GM19239 (cell line): ENCODE results near the gene TMEM40.

Source experiments
- DNase-seq: peaks from one replicate; pipeline ENCODE4 v3.0.0; 2011; ENCODE audit warnings: low spot score; ENCODE audit not compliant: insufficient read length
- FAIRE-seq: peaks from 2 replicates; lab custom pipeline; 2011; peaks lifted over from hg19 to GRCh38; lab: Jason Lieb, UNC

TMEM40 gene

DNA sequence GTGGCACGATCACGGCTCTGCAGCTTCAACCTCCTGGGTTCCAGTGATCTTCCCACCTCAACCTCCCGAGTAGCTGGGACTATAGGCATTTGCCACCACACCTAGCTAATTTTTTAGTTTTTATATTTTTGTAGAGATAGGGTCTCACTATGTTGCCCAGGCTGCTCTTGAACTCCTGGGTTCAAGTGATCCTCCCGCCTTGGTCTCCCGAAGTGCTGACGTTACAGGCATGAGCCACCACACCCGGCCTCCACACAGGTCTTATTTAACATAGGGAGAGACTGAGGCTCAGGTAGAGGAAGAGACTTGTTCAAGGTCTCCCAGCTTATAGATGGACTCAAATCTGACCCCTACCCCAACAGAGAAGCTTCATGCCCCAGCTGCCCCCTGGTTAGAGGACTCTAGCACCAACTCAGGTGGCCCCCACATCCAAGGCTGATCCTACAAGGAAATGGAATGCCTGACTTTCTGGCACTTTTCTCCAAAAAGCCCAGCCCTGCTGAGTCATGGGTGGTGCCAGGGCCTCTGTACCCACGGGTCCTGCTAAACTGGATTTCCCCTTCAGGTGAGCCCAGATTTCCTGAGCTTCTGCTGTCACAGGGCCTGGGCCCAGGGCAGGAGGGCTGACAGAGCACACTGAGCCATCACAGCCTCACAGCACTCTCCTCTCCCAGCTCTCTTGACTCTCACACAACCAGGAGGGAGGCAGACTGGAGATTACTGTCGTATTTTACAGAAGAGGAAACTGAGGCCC is 5.6 kb downstream of the TMEM40 start:
- no peak for FAIRE-seq

DNA sequence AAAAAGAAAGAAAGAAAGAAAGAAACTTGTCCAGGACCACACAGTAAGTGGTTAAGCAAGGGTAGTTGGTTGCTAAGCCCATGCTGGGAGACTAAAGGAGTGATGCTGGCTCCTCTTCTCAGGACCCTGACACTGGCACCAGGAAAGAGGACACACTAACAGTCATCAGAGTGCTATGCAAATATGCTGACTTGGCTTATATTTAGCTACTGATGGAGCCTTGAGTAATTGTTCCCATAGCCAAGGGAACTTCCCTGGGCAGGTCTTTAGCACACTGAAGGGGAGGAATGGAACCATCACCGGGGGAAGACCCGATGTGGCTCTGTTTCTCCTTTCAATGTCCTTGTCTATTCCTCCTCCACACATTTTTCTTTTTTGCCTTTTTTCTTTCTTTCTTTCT is 6.2 kb downstream of the TMEM40 start:
- FAIRE-seq, result no peak
- DNase-seq, result no peak

More for the DNA sequence above, 5.6 kb downstream of the TMEM40 start:
- no peak for DNase-seq

DNA sequence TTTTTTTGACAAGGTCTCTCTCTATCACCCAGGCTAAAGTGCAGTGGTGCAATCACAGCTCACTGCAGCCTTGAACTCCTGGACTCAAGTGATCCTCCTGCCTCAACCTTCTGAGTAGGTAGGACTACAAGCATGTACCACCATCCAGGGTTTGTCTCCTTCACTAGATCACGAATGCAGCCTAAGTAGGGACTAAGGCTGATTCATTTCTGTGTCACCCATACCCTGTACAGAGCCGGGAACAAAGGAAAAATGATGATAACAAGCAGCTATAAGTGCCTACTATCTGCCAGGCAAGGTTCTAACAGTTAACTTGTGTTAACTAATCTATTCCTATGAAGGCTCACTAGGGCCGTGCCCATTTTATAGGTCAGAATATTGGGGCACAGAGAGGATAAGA is 7.0 kb downstream of the TMEM40 start:
- FAIRE-seq (no peak), DNase-seq (no peak)

DNA sequence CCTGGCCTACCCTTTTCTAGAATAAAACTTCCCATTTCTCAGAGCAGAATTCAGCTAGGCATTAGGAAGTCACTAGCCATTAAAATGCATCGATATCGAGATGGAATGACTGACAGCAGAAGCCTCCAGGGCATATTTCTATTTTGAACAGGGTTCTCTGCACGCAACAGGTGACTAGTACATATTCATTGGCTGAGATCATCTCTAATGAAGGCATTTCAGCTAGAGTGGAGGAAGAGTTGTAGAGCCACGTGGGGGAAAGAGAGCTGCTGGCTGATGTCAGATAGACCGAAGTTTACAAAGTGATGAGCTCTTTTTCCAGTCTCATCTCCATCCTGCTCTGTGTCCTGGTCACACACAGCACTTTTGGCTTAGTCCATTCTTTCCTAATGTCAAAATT is 7.5 kb downstream of the TMEM40 start:
- FAIRE-seq (no peak), DNase-seq (no peak)

DNA sequence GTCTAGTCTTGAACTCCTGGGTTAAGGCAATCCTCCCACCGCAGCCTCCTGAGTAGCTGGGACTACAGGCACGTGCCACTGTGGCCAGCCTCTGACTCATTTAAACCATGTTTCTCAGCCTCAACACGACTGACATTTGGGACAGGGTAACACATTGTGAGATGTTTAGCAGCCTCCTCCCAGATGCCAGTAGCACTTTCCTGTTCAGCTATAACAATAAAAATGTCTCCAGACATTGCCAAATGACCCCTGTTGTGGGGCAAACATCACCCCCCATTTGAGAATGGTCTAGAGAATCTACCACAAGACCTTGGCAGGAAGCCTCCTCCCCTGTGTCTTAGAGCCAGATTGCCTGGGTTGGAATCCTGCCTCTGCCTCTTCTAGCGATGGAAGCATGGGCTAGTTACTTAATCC is 8.4 kb downstream of the TMEM40 start:
- FAIRE-seq (peak; percentile 14), DNase-seq (no peak)

DNA sequence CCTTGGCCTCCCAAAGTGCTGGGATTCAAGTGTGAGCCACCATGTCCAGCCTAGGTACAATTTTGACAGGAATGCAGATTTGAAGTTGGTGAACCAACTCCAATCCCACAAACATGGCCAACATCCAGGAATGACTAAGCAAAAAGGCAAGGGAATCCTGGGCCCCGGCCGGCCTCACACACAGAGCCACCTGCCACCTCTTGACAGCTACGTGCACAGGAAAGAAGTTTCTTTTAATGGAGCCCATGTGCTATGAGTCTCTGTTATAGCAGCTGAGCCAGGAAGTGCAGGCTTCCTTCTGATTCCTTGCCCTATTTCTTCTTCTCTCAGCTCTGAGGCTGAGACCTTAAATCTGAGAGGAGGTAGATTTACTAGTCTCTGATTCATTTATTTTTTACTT is 8.8 kb downstream of the TMEM40 start:
- FAIRE-seq, result no peak
- DNase-seq, result no peak

DNA sequence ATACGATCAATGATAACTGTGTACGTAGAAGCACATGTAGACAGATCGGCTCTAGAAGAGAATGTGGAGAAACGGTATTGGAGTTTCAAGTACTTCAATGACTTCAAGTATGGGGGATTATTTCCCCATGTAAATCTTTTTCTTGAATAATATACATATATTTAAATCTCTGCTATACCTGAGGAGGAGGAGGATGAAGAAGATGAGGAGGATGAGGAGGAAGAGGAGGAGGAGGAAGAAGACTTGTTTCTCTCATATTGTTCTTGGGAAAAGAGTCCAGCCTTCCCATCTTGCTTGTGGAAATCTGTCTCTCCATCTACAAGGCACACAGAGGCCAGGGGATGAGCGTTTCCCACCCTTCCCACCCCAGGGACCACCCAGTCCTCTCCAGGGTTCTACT is 10.6 kb downstream of the TMEM40 start:
- DNase-seq, result no peak
- no peak for FAIRE-seq

DNA sequence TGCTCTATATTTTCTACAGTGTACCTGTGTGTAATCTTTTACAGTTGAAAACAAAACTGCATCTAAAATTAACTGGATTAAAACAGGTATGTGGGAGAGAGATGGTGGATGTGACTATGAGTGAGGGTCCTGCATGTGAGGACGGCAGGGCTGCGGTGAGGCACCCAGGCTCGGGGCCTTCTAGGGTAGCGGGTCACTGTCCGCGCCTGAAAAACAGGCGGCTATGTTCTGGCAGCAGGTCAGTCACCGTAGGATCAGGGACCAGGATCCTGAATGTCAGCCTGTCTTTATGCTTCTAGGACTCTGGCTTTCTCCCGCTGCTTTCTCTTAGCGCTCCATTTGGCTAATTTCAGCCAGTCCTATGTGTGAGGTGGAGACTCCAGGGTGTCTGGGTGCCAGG is 12.6 kb downstream of the TMEM40 start:
- no peak for FAIRE-seq
- DNase-seq, result no peak

DNA sequence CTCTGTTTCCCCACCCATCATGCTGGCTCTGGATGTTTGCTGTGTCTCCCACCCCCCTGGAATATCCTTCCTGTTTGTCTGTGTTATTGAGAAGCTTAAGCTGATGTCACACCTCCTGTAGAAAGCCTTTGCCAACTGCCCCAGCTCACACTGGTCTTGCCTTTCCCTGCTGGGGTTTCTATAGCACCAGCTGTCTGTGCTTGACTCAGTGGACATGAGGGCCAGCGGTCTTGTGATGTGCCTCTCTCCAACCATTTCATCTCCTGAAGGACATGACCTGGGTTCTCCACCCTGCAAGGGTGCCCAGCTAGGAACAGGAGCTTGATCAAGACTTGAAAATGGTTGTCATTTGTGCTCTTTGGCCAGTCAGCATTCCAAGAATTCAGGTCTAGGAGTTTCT is 14.7 kb downstream of the TMEM40 start:
- FAIRE-seq (no peak), DNase-seq (no peak)

DNA sequence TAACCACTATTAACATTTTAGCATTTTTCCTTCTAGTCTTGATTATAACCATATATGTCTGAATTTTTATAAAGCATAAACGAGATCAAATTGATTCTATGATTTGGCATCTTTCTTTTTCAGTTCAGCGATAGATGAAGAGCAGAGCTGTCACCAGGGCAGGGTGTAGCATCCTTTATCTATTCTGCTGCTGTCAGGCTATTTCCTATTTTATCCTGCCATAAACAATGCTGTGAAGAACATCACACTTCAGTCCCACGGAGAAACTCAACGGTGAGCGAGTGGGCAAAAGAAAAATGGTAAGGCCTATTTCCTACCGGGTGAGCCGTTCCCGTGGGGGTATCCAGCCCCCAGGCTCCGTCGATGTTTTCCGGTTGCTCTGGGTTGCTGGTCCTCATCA is 15.5 kb downstream of the TMEM40 start:
- FAIRE-seq (no peak), DNase-seq (no peak)

DNA sequence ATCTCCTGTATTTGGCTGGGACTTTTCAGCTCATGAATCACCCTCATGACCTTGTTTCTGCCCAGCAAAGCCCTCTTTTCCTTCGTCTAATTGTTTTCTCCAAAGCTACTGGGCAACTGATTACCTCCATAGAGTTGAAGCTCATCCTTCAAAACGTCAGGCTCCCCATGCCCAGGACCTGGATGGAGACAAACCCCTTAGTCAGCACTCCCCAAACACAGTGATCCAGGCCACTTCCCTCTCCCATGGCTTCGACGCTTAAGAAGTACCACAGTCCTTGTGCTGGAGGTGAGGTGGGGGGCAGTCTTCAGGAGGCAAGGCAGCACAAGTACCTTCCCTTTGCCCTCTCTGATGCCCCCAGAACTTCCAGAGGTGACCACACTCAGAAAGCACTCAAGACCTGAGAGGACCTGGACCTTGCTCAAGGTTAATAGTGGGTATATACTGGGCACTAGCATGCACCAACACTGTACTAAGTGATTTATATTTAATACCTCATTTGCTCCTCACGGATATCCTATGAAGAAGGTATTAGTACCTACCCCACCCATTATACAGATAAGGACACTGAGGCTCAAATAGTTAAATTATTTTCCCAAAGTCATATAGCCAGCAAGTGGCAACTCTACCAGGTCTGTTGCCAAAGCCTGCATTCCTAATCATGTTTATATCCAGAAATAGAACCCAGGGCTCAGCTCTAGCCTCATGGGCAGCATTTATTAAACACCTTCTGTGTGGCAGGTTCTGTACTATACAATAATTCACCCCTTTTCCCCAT is 16.5 kb downstream of the TMEM40 start:
- no peak for FAIRE-seq
- no peak for DNase-seq

DNA sequence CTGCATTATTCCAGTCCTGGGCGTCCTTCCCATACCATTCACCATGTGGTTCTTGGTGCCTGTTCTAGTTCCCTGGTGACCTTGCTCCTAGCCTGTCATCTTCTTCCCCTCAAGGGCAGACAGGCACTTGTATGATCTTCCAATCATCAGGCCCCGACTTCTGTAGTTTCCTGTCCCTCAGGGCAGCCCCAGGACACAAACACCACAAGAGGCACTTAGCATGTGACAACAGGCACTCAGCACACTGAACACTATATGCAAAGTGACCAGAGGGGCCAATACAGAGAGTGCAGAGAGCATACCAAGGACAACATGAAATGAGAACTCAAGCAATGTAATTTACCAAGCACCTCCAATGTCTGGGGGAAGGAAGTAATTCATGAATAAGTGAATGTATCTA is 17.9 kb downstream of the TMEM40 start:
- DNase-seq (no peak), FAIRE-seq (no peak)

DNA sequence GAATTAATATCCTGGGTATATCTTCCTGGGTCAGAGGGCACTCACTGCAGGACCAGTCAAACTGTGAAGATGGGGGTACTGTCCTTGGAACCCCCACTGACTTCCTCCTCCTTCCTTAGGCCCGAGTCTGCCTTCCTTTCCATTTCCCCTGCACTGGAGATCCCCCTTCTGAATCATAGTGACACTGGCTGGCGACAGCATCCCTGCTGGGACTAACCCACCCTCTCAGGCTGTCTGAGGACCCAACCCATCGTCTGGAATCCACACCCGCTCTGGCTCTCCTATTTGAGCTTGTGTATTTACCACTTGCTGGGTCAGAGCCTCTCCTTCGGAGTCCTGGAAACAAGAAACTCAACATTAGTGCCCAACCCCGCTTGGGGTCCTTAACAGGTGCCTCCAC is 21.2 kb downstream of the TMEM40 start:
- DNase-seq (no peak), FAIRE-seq (no peak)

DNA sequence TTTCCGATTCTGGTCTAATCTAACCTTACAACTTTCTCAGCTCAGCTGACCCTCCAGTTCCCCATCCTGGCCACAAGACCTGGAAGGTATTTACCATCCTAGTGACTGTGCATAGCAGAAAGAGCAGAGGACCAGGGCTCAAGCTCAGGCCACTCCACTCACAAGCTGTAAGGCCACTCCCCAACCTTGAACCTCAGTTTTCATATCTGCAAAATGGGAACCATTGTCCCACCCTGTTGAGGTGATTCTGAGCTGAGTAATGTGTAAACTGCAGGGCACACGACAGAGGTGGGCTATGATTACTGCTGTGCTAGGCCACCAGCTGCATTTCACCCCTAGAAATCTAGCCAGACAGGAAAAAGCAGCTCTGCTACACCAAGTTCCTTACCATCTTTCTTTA is 21.7 kb downstream of the TMEM40 start:
- no peak for FAIRE-seq
- DNase-seq, result no peak

DNA sequence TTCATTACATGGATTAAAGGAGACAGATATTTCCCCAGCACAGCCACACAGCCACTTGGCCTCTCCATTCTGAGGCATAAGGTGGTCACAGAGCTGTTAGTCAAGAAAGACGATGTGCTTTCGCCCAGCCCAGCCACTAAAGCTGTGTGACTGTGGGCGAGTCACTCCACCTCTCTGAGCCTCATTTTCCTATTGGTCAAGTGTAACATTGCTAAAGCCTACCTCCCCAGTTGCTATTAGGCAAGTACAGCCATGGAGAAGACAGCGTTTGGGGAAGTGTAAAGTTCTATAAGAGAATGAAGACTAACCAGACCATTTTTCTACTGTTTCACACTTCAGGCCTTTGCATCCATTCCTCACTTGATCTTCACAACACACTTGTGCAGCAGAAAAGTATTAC is 24.1 kb downstream of the TMEM40 start:
- FAIRE-seq (no peak), DNase-seq (no peak)

DNA sequence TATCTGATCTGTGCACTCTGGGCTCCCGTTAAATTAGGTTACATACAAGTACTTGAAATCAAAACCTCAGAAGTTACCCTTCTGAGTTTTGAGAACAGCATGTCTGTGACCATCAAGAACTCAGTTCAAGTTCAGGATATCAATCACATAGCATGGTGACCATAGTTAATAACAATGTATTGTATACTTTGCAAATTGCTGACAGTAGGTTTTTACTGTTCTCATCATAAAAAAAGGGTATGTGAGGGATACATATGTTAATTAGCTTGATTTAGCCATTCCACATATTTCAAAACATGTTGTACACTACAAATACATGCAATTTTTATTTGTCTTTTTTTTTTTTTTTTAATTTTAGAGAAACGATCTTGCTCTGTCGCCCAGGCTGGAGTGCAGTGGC is 25.5 kb downstream of the TMEM40 start:
- no peak for FAIRE-seq
- no peak for DNase-seq

DNA sequence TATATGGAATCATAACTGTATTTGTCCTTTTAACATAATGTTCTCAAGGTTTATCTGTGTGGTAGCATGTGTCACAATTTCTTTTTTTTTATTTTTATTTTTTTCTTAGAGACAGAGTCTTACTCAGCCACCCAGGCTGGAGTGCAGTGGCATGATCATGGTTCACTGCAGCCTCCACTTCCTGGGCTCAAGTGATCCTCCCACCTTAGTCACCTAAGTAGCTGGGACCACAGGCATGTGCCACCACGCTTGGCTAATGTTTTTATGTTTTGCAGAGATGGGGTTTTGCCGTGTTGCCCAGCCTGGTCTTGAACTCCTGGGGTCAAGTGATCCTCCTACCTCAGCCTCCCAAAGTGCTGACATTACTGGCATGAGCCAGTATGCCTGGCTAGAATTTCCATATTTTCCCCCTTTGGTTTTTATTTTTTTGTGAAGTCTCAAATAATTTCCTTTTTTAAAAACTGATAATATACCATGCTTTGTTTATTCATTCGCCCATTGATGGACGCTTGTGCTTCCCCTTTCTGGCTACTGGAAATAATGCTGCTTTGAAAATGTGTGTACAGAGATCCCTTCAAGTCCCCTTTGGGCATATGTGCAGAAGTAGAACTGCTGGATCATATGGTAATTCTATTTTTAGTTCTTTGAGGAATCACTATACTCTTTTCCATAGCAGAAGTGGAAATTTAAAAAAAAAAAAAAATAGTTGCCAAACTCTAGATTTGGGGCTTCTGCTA is 28.4 kb downstream of the TMEM40 start:
- FAIRE-seq (no peak), DNase-seq (no peak)

DNA sequence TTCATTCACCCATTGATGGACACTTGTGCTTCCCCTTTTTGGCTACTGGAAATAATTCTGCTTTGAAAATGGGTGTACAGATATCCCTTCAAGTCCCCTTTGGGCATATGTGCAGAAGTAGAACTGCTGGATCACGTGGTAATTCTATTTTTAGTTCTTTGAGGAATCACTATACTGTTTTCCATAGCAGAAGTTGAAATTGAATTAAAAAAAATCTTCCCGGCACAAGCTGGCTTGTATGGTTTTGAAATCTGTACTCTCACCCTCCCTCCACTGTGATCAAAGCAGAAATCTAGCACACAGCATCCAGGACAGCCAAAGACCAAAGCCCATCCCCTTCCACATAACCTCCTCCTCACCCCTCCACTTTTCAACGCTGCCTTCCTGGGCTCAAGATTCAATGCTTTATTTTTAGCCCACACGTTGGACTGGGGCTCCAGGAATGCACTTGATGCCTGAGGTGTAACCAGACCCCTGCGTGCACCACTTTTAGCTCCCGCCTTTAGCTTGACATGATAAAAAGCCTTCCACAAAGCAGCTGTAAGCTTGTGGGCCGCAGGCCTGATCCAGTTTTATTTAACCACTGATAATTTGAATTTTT is 29.9 kb downstream of the TMEM40 start:
- FAIRE-seq (no peak), DNase-seq (no peak)

DNA sequence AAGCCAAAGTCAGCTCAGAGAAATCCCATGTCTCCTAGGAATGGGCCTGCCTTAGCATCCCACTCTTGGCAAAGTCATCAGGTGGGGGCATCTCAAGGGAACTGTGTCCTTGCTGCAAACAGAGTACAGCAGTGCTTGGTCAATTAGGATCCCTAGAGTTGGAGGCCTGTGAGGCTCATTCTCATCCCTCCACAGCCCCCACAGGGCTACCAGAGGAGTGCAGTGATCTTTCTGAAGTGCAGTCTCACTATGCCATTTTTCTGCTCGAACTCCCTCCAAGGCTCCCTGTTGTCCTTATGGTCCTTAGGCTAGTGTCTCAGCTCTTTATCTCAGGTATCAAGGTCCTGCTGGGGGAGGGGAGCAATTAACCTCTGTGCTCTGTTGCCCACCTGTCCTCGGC is 31.1 kb downstream of the TMEM40 start:
- FAIRE-seq, result no peak
- no peak for DNase-seq

DNA sequence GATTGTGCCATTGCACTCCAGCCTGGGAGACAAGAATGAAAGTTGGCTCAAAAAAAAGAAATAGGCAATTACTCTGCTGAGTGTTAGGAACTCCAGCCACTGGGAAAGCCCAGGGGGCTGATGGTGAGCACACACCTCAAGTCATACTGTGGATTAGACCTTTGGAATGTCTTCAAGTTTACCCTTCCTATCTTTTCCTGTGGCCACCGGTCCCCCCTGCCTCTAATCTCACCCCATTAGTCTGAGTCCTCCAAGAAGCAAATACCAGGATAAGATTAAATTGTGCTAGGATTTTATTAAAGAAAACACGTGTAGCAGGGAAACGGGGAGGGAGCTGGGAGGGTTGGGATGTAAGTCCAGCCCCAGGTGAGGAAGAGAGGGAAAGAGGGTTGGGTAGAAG is 31.6 kb downstream of the TMEM40 start:
- FAIRE-seq, result no peak
- no peak for DNase-seq

DNA sequence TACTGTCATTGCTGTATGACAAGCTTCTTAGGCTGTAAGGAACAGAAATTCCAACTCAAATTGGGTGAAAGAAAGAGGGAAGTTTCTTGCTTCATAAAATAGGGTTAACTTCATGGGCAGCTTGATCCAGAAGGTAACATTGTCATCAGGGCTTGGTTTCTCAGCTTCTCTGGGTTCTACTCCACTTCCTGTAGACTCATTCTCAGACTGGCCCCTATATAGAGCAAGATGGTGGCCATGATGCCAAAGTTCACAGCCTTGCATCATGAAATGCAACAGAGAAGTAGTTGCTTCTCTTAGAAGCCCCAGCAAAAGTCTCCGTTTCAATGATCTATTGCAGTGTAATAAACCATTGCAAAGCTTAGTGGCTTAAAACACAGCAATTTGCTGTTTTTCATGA is 33.6 kb downstream of the TMEM40 start:
- no peak for FAIRE-seq
- no peak for DNase-seq
